ENCODE measurements around the gene SUPT5H. TPM values are rescaled to one million over a fixed set of nuclear protein-coding genes. Genes with fewer than 3 reads are reported as not detected.
"Not testable (repeated sequence)": the region's sequence is repeated elsewhere in the genome, so short reads cannot be mapped to it uniquely, and the experiment has no call there.

SUPT5H gene
- total RNA-seq, 1 donor from 2014 or later = 114 TPM

DNA sequence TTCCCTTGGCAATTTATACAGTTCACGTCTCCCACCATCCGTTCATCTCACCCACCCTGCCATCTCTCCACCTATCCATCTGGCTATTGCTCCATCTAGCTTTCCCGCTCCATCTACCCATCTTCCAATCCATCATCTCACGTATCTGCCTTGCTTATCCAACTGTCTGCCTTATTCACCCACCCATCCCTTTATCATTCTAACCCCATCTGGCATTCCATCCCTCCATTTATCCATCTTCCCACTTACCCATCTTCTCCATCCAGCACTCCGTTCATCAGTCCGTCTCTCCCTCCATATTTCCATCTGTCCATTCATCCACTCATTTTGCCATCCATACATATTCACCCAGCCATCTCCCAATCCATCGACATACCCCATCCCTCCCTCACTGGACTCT is 19.6 kb upstream of the SUPT5H start:
- DNase-seq (ENCODE audit: low read depth) = no peak

DNA sequence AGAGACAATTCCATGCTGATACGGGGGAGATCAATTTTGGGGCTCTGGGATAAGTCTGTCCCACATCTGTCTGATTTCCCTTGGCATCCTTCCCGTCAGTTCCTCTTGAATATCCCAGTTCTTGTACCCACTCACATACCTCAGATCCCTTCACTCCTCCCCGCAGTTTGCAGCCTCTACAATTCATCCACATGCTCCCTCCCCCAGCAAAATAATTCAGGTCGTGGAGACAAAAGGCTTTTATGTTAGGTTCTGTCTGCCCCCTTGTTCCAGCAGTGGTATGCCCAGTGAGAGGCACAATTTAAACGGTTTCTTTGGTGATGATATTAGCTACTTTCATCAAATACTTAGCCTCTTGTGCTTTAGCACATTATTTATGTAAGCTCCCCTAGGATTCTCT is 19.2 kb upstream of the SUPT5H start:
- DNase-seq (ENCODE audit: low read depth) = no peak

DNA sequence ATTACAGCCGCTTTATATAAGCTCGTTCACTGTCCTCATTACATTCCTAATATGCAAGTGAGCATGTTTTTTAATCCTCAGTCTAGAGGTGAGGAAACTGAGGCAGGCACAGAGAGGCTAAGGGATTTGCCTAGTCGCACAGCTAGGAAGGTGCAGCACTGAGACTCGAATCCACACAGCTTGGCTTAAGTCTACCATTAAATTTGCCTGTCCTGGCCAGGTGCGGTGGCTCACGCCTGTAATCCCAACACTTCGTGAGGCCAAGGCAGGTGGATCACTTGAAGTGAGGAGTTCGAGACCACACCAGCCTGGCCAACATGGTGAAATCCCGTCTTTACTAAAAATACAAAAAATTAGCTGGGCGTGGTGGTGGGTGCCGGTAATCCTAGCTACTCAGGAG is 17.7 kb upstream of the SUPT5H start:
- no peak for DNase-seq (ENCODE audit: low read depth)

DNA sequence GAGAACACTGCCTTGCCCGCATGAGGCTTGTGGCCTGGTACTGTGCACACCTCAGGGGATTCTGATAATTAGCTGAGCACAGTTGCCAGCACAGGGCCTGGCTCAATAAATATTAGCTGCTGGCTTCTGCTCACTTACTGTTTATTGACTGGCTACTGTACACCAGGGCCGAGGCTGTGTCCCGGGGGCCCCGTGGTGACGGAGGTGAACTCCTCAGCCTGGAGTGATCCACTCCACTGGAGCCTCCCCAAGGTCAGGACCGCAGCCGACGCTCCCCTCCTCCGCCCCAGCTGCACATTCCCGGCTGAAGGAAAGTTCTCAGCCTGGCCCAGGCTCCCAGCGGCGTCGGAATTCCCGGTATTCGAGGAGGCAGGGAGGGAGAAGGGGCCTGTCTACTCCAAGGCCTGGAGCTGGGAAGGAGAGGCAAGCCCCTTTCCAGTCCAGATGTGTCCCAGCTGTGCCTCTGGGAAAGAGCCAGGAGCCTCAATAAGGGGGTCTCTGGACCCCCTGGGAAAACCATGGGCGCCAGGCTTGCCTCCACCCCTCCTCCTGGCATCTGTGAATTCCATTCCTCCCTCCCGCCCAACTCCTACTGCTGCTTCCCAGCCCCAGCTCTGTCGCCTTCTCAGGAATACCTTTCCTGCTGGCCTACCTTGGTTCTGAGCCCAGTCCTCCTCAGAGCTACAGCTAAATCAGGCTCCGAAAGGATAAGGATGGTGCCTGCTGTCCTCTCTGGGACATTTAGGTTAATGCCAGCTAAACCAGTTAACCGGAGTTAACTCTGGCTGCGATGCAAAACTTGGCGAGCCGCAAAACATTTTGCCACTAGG is 16.9 kb upstream of the SUPT5H start:
- DNase-seq (ENCODE audit: low read depth) = peak; percentile 78

DNA sequence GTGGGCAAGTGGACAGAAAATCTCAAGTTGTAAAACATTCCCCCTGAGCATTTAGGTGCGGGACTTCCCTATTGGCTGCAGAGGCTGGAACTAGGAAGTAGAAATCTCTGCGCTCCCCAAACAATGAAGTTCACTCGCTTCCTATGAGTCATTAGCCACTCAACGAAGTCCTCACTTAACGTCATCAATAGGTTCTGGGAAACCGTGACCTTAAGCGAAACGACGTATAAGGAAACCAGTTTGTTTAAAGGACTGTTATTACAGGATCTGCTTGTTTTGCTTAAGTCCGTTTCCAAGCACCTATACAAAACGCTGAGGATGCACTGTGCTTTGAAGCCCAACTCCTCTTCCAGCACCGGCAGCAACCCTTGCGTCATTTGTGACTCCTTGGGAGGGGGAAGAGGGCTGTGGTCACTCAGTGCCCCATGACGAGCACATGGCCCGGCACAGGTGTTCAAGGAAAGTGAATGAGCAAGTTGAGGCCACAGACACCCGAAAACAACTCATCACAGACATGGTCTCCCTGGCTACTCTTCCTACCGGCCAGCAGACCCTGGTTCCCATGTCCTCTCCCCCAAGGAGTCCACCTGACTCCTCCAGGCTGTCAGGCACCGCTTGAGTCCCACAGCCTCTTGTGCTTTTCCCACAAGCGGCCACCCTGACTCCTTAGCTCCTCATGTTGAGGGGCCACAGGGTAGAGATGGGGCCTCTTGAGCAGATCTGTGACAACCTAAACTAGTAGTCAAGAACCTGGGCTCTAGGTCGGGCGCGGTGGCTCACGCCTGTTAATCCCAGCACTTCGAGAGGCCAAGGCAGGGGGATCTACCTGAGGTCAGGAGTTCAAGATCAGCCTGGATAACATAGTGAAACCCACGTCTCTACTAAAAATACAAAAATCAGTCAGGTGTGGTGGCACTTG is 14.4 kb upstream of the SUPT5H start:
- DNase-seq (ENCODE audit: low read depth) = peak; percentile 97

DNA sequence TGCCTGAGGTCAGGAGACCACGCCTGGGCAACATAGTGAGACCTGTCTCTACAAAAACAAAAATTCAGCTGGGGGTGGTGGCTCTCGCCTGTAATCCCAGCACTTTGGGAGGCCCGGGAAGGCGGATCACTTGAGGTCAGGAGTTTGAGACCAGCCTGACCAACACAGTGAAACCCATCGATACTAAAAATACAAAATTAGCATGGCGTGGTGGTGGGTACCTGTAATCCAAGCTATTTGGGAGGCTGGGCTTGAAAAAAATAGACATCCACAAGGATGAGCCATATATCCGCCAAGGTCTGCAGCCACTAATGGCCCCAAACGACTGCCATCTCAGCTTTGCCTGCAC is 12.7 kb upstream of the SUPT5H start:
- no peak for DNase-seq (ENCODE audit: low read depth)

DNA sequence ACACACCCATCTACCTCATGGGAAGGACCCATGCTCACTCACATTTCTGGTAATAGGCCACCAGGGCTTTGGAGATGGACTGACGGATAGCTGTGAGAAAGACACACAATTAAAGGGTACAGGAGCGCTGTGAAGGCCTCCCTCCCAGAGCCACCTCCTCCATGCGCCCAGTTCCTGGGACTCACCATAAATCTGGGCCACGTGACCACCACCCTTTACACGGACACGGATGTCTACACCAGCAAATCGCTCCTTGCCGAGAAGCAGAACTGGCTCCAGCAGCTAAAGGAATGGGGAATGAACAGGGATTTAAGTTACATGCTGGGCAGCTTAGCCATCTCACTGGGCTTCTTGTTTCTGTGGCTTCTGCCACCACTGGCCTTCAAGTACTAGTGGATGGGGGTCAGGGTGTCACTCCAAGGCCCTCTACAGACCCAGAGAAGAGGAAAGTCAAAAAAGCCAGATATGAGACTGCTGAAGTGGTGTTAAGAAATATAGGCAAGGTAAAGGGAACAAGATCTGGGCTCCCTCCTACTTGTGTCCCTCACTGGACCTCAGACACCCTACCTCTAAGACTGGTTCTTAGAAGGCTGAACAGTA is 11.8 kb upstream of the SUPT5H start:
- no peak for DNase-seq (ENCODE audit: low read depth)

DNA sequence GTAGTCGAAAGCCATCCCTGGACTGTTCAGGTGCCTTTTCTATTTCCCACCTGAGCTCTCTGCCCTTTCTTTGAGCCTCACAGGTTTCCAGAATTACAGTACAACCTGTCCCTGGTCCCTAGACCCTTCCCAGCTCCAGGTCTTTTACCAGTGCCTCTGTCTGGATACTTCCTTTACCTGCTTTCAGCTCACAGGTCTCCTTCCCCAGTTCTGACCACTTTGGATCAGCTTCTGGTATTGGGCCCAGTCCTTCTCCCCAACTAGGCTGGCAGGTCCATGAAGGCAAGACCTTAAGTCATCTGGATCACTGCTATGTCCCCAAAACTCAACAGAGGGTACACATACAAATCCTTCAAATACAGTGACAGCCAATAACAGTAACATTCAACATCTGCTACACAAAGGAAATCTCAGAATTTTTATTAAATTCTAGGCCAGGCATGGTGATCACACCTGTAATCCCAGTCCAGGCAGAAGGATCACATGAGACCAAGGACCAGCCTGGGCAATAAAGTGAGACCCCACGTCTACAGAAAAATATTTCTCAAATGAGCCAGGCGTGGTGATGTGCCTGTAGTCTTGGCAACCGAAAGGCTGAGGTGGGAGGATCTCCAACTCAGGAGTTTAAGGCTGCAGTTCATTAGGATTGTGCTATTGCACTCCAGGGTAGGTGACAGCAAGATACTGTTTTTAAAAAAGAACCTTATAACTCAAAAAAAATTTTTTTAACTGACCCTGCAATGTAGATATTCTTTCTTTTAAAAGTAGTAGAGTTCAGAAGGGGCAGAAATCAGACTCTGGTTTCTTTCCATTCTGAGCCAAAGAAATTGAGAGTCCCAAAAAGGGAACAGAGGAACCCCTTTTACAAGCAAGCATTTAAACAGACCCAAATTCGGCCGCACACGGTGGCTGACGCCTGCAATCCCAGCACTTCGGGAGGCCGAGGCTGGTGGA is 11.0 kb upstream of the SUPT5H start:
- DNase-seq (ENCODE audit: low read depth) = no peak

DNA sequence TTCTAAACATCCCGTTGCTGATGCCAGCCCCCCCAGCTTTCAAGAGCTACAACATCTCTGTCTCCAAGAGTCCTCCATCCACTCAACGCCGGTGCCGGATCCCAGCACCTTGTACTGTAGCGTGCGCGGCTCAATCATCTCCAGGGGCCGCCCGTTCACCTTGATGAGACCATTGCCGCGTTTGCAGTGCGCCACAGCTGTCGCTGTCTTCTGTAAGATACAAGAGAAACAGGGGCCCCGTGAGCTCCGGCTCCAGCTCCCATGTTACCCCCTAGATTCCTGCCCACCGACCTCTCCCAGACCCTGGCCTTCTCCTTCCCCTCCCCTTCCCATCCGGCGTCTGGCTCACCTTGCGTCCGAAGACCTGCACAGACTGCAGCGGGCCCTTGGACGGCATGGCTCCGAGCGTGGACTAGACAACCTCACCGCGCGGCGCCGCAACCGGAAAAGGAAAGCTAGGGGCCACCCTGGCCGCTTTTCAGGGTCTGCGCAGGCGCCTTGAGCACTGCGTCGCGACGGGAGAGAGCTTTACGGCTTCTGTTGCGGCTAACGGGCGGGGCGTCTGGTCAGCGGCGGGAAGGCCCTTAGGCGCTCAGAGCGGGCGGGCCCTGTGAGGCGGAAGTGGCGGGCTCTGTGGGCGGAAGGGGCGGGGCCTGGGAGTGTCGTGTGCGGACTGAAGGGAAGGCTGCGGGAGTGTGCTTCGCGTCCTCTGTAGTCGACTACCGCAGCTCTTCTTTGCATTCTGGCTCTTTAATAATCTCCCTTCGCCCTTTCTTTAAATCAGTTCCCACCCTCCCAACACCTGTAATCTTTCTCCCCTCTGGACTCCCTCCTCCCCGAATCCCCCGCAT is 9.7 kb upstream of the SUPT5H start, which contains the start of gene RPS16:
RPS16 (minus strand) TSS at position 451 of the 851 bp plus-strand sequence; CDS start at position 397, 54 bp downstream.
- DNase-seq (ENCODE audit: low read depth) = peak; percentile 84

DNA sequence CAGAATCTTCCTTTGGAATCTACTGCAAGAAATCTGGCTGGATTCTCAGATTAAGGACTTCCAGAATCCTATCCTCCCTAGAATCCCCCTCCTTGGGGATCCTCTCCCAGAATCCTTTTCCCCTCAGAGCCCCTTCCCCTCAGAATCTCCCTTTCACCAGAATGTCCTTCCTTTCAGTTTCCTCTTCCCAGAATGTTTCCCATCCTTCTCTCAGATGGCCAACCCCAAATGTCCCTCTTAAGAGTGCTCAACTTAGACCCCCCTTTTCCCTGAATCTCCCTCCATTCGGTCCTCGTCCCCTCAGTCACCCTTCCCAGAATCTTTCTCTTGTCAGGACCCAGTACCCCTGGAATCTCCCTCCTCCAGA is 9.0 kb upstream of the SUPT5H start:
- DNase-seq (ENCODE audit: low read depth) = no peak

DNA sequence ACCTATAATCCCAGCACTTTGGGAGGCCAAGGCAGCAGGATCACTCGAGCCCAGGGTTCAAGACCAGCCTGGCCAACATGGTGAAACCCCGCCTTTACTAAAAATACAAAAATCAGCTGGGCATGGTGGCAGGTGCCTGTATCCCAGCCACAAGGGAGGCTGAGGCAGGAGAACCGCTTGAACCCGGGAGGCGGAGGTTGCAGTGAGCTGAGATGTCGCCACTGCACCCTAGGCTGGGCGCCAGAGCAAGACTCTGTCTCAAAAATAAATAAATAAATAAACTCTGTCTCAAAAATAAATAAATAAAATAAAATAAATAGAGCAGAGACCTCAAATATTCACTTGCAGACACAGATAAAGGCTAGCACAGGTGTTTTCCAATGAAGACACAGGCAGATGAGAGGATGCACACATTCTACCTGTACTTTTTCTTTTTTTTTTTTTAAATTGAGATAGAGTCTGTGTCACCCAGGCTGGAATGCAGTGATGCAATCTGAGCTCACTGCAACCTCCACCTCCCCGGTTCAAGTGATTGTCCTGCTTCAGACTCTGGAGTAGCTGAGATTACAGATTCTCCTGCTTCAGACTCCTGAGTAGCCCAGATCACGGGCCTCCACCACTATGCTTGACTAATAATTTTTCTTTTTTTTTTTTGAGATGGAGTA is 7.0 kb upstream of the SUPT5H start:
- DNase-seq (ENCODE audit: low read depth) = peak; percentile 71

DNA sequence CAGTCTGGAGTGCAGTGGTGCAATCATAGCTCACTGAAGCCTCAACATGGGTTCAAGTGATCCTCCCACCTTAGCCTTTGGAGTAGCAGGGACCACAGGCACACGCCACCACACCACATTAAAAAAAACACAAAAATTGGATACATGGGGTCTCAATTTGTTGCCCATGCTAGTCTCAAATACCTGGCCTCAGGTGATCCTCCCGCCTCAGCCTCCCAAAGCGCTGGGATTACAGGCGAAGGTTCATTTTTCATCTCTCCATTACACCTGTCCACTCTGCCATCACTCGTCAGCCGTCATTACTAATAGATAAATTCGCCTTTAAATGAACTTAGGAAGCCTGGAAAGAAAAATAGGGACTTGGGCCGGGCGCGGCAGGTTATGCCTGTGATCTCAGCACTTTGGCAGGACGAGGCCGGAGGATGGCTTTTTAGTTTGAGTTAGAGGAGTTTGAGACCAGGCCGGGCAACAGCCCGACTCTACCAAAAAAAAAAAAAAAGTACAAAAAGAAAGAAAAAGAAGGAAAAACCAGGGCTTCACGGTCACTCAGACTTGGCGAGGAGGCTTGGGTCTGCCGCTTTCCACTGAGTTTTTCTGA is 685 bp upstream of the SUPT5H start:
- DNase-seq (ENCODE audit: low read depth) = no peak

DNA sequence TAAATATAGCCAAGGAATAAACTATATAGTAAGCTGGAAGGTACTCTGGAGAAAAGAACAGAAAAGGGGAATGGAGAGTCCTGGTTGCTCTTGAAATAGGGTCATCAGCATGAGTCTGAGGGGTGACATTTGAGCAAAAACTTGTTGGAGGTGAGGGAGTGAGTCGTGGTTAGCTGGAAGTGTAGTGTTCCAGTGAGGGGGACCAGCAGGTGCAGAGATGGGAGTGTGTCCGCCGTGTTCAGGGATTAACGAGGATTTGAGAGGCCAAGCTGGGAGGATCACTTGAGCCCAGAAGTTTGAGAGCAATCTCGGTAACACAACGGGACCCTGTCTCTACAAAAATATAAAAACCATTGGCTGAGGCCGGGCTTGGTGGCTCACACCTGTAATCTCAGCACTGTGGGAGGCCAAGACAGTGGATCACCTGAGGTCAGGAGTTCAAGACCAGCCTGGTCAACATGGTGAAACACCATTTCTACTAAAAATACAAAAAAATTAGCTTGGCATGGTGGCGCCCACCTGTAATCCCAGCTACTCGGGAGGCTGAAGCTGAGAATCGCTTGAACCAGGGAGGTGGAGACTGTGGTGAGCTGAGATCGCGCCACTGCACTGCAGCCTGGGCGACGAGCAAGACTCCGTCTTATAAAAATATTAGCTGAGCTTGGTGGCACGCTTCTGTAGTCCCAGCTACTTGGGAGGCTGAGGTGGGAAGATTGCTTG is 1.1 kb downstream of the SUPT5H start:
- DNase-seq (ENCODE audit: low read depth) = no peak

DNA sequence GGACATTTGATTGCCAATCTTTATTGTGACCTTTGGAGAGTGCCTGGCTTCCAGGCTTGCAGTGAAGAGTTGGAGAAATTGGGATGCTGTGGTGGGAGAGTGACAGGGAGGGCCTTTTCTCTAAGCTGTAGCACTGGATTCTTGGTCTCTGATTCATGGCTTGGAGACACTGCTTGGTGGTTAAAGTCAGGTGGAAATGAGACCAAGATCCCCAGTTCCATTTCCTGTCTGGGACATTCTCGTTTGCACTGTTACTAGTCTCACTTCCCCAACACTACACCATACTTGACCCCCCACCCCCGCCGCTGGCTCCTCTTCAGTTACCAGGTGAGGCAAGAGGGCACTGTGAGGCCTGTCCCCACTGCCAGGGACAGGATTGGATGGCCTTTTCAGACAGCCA is 2.9 kb downstream of the SUPT5H start:
- DNase-seq (ENCODE audit: low read depth) = peak; percentile 60

DNA sequence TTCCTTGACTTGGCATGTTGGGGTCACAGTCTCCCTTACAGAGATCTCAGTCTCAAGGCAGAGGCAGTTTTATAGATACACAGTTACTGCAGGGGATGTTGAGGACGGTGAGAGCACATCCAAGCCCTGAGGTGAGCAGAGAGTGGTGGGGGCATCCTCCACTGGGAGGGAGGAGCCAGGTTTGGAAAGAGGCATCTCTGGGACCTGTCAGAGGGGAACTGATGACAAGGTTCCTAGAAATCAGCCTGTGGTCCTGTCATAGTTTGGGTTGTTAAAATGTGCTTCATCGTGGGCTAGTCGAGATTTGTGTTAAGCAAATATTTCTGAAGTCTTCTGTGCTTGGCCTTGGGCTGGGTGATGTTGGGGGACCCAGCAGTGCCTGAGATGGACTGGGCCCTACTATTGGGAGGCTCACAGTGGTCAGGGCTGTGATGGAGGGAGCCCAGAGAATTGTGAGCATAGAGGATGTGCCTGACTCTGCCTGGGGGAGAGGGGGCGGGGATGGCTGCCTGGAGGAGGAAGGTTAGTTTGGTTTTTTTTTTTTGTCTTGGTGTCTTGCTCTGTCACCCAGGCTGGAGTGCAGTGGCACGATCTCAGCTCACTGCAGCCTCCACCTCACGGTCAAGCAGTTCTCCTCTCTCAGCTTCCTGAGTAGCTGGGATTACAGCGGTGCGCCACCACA is 3.9 kb downstream of the SUPT5H start:
- no peak for DNase-seq (ENCODE audit: low read depth)

DNA sequence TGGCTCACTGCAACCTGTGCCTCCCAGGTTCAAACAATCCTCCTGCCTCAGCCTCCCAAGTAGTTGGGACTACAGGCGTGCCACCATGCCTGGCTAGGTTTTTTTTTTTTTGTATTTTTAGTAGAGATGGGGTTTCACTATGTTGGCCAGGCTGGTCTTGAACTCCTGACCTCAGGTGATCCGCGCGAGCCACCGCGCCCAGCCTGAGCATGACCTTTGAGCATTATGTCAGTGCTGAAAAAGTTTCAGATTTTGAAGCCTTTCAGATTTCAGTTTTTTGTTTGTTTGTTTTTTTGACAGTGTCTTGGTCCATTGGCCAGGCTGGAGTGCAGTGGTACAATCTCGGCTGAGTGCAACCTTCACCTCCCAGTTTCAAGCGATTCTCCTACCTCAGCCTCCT is 5.9 kb downstream of the SUPT5H start:
- not testable (repeated sequence) for DNase-seq (ENCODE audit: low read depth)

DNA sequence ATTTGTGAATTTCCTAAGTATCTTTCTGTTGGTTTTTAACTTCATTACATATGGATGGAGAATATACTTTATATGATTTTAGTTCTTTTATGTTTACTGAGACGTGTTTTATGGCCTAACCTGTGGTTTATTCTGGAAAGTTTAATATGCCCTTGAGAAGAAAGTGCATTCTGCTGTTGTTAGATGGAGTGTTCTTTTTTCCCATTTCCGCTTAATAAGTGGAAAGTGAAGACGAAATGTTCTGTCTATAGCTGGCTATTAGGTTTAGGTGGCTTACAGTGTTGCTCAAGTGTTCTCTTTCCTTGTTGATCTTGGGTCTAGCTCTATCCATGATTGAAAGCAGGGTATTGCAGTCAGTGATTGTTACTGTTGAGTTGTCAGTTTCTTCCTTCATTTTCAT is 18.0 kb downstream of the SUPT5H start:
- DNase-seq (ENCODE audit: low read depth) = no peak

All from renal cortical epithelial cell (primary cell).